GM10266 (cell line): Measurements from ENCODE around the gene GRK5.

Experiments
- DNase-seq: peaks from one replicate; pipeline ENCODE4 v3.0.0; 2012; ENCODE audit errors: extremely low spot score
- CTCF ChIP-seq: IDR thresholded peaks from 2 replicates; pipeline ENCODE4 v1.5.1; 2012; ENCODE audit warnings: mild to moderate bottlenecking, low read depth; ENCODE audit not compliant: control insufficient read depth, insufficient read depth; ENCODE audit errors: missing control alignments

GRK5 gene

GRCh38 chr10:119384127-119384526 lies 176.8 kb downstream of the GRK5 start:
- TF ChIP-seq CTCF = no peak
- DNase-seq = no peak

- DNase-seq = no peak
- no peak for TF ChIP-seq CTCF
Measured at GRCh38 chr10:119386666-119387065, 179.3 kb downstream of the GRK5 start.

GRCh38 chr10:119388849-119389345 lies 181.5 kb downstream of the GRK5 start:
- no peak for DNase-seq
- no peak for TF ChIP-seq CTCF

GRCh38 chr10:119391440-119392251 lies 184.3 kb downstream of the GRK5 start:
- TF ChIP-seq CTCF = no peak
- DNase-seq = no peak

GRCh38 chr10:119393019-119393418 lies 185.6 kb downstream of the GRK5 start:
- no peak for DNase-seq
- TF ChIP-seq CTCF = no peak

- no peak for DNase-seq
- TF ChIP-seq CTCF = no peak
Measured at GRCh38 chr10:119393421-119393820, 186.1 kb downstream of the GRK5 start.

GRCh38 chr10:119393845-119394244 lies 186.5 kb downstream of the GRK5 start:
- no peak for TF ChIP-seq CTCF
- no peak for DNase-seq
